GM19025 (cell line): ENCODE results near the gene PGK1.
"Not testable (repeated sequence)": the region's sequence is repeated elsewhere in the genome, so short reads cannot be mapped to it uniquely, and the experiment has no call there.

Experiments used
- ATAC-seq: cut with Tn5 transposase; IDR thresholded peaks from one replicate; pipeline ENCODE4 v1.9.1; 2021; ENCODE audit warnings: mild to moderate bottlenecking, low read depth, moderate library complexity; ENCODE audit not compliant: unreplicated experiment

Gene PGK1

GRCh38 chrX:78103623-78104446 is at the start of gene PGK1:
Gene PGK1, plus strand, starts transcription at chrX:78104248. Its CDS starts 93 bp downstream, at chrX:78104341.
- peak; percentile 97 for ATAC-seq

DNA sequence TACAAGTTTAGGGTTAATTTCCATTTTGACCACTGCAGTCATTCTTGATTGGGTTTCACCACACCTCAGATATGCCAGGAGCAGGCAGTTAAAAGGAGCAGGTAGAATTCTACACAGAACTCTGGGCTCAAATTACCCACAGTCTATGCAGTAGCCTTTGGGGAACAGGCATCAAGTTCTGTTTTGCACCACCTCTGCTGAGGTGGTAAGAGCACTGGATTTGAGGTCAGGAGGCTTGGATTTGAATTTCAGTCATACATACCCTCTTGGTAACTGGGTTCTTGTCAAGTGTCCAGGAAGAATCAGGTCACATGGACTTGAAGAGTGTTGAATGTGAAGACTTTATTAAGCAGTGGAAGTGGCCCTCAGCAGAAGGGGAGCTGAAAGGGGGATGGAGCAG is 40.4 kb upstream of the PGK1 start:
- no peak for ATAC-seq

DNA sequence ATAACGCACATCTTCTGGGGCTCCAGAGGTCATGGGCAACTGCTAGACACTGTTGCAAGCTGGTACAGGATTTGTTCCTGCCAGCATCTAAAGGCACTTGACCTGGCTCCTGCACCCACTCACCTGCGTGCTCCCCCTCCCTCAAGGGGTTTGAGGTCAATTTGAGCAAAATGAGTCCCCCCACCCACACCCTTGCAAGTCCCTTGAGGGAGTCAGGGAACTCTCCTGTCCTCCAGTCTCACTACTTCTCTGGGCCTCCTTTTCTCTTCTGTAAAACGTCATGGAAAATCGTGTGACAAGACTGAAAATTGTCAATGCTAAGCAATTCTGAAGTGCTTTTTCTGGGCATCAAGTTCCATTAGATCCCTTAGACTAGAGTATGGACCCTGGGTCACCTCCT is 39.9 kb upstream of the PGK1 start:
- no peak for ATAC-seq

GRCh38 chrX:78064698-78065601 is 39.1 kb upstream of the PGK1 start:
- peak; percentile 79 for ATAC-seq

GRCh38 chrX:78066110-78066509 is 37.9 kb upstream of the PGK1 start:
- ATAC-seq = no peak

- no peak for ATAC-seq
These were observed 32.7 kb upstream of the PGK1 start for GRCh38 chrX:78071331-78071730.

DNA sequence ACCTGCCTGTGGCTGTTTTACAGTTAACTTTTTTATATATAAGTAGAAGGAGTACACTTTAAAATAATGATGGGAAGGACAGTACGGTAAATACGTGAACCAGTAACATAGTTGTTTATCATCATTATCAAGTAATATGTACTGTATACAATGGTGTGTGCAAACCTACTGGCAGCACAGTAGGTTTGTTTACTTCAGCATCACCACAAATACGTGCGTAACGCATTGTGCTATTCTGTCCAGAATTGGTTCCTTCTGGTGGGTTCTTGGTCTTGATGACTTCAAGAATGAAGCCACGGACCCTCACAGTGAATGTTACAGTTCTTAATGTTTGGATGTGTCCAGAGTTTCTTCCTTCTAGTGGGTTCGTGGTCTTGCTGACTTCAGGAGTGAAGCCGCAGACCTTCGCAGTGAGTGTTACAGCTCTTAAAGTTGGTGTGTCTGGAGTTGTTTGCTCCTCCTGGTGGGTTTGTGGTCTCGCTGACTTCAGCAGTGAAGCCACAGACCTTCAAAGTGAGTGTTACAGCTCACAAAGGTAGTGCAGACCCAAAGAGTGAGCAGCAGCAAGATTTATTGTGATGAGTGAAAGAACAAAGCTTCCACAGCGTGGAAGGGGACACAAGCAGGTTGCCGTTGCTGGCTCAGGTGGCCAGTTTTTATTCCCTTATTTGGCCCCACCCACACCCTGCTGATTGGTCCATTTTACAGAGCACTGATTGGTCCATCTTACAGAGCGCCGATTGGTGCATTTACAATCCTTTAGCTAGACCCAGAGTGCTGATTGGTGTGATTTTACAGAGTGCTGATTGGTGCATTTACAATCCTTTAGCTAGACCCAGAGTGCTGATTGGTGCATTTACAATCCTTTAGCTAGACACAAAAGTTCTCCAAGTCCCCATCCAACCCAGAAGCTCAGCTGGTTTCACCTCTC is 30.6 kb upstream of the PGK1 start:
- not testable (repeated sequence) for ATAC-seq

- ATAC-seq = no peak
These were observed 30.0 kb upstream of the PGK1 start for GRCh38 chrX:78074088-78074487.

DNA sequence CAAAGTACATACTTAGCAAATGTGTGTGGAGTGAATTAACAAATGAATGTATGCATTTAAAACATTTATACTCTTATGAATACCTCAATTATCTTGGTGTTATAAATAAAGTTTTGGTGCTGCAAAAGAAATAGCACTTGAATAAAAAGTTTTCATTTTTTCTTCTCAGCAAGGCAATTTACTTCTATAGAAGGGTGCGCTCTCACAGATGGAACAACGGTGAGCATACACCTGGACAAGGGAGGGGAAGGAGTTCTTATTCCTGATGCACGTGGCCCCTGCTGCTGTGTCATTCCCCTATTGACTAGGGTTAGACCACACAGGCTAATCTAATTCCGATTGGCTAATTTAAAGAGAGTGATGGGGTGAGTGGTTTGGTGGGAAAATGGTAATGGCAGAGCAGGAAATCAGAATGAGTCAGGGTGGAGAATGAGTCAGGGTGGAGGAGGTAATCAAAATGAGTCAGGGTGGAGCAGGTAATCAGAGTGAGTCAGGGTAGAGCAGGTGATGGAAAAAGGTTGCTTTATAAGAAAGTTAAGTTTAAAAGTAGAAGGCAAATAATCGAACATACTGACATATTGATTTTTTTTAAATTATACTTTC is 28.2 kb upstream of the PGK1 start:
- no peak for ATAC-seq

GRCh38 chrX:78081413-78081812 is 22.6 kb upstream of the PGK1 start:
- ATAC-seq = not testable (repeated sequence)

DNA sequence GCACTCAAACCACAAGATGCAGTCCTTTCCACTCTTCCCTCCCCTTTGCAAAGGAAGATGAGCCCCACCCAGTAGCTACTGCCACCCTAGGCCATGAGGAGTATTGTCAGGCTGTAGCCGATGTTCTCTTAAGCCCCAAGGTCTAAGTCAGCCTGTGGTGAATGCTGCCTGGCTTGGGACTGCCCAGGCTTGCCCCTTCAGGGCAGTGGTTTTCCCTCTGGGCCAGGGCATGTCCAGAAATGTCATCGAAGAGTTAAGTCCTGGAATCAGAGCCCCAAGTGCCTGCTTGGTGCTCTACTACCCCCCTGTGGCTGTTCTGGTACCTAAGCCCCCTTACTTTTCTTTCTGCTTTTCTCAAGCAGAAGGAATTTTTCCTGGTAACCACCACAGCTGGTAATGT is 11.8 kb upstream of the PGK1 start:
- ATAC-seq = peak; percentile 85

DNA sequence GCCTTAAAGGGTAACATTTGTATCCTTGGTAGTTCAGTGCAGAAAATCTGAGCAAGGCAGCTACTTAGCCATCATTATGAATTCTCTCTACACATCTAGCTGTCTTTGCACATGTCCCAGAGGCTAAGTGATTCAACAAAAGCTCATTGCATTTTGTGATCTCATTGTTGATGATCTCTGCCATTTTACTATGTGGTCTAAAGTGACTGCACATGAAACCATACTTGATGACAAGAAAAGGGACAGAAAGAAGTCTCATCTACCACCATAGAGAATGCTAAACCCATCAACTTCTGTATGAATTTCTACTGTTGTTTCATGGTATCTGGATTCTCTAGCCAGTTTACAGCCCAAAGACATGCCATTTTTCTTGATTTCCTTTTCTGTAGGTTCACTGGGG is 5.9 kb upstream of the PGK1 start:
- no peak for ATAC-seq

DNA sequence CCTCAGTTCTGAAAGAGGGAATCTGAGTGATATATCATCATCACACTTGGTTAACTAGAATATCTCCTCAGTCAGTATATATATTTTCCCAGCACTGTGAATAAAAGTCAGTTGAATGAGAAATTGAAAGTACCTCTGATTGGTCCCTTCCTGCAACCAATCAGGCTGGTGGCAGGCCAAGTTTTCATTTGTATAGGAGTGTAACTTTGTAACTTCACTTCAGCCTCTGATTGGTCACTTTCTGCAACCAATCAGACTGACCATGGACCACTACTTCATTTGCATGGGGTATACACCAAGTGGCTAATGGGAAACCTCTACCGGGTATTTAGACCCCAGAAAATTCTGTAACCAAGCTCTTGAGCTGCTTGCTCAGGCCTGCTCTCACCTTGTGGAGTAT is 2.0 kb upstream of the PGK1 start:
- no peak for ATAC-seq

DNA sequence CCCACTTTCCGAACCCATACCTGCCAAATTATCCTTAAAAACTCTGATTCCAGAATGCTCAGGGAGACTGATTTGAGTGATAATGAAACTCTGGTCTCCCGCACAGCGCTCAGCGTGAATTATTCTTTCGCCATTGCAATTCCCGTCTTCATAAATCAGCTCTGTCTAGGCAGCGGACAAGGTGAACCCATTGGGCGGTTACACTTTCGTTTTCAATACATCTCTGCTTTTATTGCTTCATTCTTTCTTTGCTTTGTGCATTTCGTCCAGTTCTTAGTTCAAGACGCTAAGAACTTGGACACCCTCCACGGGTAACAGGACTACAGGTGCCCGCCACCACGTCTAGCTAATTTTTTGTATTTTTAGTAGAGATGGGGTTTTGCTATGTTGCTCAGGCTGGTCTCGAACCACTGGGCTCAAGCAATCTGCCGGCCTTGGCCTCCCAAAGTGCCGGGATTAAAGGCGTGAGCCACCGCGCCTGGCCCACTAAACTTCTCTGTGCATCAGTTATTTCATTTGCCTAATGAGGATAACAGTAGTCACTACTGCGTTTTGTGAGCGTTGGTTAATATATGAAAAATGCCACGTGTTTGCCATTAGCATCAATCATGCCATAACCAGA is 936 bp upstream of the PGK1 start:
- ATAC-seq = no peak

- ATAC-seq = peak; percentile 19
These were observed 564 bp downstream of the PGK1 start for GRCh38 chrX:78104447-78105176.

- ATAC-seq = no peak
These were observed 2.0 kb downstream of the PGK1 start for GRCh38 chrX:78105944-78106650.

GRCh38 chrX:78106651-78106986 is 2.6 kb downstream of the PGK1 start:
- no peak for ATAC-seq

DNA sequence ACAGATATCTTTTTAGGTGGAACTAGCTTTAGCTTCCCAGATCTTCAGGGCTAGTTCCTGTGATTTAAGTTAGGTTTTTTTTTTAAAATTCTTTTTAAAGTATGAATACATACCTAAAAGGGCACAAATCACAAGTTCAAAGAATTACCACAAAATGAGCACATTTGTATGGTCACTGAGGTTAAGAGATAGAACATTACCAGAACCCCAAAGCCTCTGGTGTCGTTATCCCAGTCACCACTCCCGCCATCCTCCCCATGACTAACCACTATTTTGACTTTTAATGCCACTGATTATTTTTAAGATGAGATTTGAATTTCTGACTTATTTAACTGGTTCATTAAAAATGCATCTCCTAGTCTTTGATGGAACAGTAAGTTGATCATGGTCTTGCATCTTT is 5.4 kb downstream of the PGK1 start:
- ATAC-seq = no peak
